NB4 (cell line): ENCODE results near the gene ARID3B.

Experiments
- DNase-seq: peaks from one replicate; pipeline ENCODE4 v3.0.0; 2010; ENCODE audit warnings: low read depth
- H3K4me3 ChIP-seq: one replicate; pipeline ENCODE4 v1.5.1; 2011; ENCODE audit warnings: mild to moderate bottlenecking, low read depth, low read length, moderate library complexity
- MYC ChIP-seq: IDR thresholded peaks from 2 replicates; pipeline ENCODE4 v1.6.1; 2011; ENCODE audit warnings: low read depth, low read length
- POLR2A ChIP-seq: IDR thresholded peaks from 2 replicates; pipeline ENCODE4 v1.6.1; 2011; ENCODE audit warnings: mild to moderate bottlenecking; ENCODE audit not compliant: insufficient read length; ENCODE audit errors: extremely low read depth
- TF ChIP-seq, protein P1 (sequence below): IDR thresholded peaks from one replicate; pipeline ENCODE4 v1.5.1; 2012; ENCODE audit warnings: low read depth, low read length
- TF ChIP-seq, protein P2 (sequence below): IDR thresholded peaks from 2 replicates; pipeline ENCODE4 v1.6.1; 2011; ENCODE audit warnings: low read depth, low read length

ARID3B gene

DNA sequence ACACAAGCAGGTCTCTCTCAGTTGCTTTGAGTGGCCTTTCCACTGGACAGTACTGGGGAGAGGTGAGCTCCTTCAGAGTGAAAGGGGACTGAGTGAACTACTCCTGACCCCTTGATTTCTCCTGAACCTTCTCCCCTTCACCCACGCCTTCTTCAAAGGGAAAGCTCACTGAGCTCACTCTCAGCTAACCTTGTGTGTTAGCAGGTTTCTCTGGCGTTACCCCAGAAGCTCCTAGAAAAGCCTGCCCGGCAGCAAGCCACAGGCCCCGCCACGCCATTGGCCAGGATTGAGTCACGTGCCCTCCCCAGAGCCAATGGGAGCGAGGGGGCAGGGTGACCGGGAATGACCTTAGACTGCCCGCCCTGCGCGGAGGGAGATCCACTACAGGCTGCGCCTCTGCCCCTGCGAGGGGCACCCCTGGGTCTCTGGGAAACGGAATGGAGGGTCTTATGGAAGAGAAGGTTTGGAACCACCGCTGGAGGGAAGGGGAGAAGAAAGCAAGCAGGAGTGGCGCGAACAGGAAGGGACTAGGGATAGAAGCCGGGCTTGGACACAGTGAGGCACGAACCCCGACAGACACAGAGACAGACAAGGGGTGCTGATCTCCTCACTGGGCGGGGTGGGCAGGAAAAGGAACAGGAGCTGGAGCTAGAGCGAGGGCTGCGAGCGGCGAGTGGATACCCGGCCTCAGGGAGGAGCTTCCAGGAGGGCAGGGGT is 57.3 kb downstream of the ARID3B start:
- H3K4me3 ChIP-seq: peak overlapping the region; percentile 76
- DNase-seq: peak; percentile 94
- TF ChIP-seq MYC (peak; percentile 31), POLR2A (peak; percentile 91)
- TF ChIP-seq, protein P1, sequence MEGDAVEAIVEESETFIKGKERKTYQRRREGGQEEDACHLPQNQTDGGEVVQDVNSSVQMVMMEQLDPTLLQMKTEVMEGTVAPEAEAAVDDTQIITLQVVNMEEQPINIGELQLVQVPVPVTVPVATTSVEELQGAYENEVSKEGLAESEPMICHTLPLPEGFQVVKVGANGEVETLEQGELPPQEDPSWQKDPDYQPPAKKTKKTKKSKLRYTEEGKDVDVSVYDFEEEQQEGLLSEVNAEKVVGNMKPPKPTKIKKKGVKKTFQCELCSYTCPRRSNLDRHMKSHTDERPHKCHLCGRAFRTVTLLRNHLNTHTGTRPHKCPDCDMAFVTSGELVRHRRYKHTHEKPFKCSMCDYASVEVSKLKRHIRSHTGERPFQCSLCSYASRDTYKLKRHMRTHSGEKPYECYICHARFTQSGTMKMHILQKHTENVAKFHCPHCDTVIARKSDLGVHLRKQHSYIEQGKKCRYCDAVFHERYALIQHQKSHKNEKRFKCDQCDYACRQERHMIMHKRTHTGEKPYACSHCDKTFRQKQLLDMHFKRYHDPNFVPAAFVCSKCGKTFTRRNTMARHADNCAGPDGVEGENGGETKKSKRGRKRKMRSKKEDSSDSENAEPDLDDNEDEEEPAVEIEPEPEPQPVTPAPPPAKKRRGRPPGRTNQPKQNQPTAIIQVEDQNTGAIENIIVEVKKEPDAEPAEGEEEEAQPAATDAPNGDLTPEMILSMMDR: no peak
- TF ChIP-seq, protein P2, sequence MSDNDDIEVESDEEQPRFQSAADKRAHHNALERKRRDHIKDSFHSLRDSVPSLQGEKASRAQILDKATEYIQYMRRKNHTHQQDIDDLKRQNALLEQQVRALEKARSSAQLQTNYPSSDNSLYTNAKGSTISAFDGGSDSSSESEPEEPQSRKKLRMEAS: peak; percentile 99

DNA sequence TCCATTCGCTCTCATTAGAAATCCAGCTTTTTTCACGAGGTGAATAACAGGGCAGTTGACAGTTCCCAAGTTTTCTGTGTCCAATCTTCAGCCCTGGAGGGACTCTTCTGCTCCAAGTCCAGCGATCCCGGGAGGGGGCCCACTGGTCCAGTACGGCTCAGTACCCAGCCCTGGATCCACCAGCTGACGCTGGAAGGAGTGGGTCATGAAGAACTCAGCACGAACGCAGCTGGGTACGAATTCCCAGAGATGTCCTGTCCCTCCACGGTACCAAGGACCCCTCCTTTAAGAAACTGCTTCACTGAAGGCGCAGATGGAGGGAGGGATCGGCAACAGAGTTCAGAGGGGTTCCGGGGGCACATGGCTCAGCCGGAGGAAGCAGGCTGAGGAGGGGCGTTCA is 58.1 kb downstream of the ARID3B start:
- H3K4me3 ChIP-seq: peak overlapping the region; percentile 76
- TF ChIP-seq, protein P2: no peak
- TF ChIP-seq POLR2A (no peak), MYC (no peak)
- TF ChIP-seq, protein P1: no peak

DNA sequence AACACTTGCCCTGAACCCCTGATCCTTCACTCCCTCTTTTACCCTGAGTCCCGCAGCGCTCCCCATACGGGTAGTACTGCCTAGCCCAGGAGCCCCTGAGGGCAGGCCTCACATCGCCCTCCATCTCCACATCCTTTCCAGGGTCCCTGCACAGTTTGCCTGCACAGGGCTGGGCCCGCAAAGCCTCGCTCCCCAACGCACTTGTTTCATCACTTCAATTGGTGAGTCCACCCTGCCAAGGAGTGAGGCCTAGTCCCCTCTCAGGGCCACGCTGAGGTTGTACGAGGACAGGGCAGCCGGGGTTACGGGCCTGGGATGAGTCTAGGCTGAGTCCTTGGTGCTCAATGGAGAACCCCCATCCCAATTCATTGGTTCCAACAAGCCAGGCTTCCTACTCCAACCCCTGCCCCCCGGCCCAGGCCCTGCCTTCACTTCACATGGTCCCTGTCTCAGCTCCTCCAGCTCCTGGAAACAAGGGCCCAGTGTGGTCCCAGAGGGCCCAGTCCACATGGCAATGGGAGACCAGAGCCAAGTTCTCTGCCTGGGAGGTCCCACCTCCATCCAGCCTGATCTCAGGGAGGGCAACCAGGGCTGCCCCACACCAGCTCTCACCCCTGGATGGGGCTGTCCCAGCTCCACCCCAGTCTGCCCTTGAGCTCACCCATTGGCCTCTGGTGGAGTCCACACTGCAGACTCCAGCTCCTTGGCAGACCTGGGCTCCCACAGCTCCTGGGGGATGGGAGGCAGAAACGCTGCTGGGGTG is 62.2 kb downstream of the ARID3B start:
- no peak overlapping the region for H3K4me3 ChIP-seq
- TF ChIP-seq POLR2A: no peak
- TF ChIP-seq, protein P1: no peak
- no peak for TF ChIP-seq MYC
- TF ChIP-seq, protein P2: no peak
- DNase-seq: no peak

More for the DNA sequence above, 58.1 kb downstream of the ARID3B start:
- no peak for DNase-seq

DNA sequence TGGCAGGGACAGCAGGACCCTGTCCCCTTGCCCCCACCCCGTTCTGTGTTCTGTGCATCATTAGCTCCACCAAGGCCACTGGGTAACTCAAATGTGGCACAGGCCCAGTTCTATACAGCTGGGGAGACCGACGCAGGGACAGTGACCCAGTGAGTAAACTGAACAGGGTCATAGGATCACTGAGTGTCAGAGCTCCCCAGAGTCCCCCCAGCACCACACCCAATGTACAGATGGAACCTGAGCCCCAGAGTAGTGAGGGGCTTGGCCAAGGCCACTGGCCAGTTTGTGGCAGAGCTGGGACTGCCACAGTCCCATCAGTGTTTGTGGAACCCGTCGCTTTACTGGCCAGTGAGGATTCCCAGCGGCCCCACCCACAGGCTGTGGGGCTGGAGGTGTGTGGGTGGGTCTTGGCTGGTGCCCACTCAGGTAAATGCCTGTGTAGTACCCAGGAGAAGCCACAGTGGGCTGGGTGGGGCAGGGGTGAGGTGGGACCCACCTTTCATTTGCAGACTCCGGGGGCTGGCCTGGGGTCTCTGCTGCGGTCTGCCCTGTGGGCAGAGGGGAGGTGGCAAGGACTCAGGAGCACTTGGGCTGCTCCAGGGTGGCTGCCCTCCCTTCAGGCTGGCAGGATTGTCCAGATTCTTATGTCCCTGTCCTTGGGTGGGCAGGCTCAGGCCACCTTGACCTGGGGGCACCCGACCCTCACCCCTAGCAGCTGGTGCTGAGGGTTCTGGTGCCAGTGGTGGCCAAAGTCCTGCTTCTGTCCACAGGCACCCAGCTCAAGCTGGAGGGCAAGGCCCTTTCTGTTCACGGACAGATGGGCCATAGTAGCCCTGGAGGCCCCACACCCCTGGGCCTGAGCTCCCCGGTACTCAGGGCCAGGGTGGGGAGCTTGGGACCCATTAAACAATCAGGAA is 63.0 kb downstream of the ARID3B start:
- H3K4me3 ChIP-seq: no peak overlapping the region
- DNase-seq: no peak
- TF ChIP-seq, protein P2: no peak
- TF ChIP-seq, protein P1: no peak
- TF ChIP-seq POLR2A (no peak), MYC (no peak)

DNA sequence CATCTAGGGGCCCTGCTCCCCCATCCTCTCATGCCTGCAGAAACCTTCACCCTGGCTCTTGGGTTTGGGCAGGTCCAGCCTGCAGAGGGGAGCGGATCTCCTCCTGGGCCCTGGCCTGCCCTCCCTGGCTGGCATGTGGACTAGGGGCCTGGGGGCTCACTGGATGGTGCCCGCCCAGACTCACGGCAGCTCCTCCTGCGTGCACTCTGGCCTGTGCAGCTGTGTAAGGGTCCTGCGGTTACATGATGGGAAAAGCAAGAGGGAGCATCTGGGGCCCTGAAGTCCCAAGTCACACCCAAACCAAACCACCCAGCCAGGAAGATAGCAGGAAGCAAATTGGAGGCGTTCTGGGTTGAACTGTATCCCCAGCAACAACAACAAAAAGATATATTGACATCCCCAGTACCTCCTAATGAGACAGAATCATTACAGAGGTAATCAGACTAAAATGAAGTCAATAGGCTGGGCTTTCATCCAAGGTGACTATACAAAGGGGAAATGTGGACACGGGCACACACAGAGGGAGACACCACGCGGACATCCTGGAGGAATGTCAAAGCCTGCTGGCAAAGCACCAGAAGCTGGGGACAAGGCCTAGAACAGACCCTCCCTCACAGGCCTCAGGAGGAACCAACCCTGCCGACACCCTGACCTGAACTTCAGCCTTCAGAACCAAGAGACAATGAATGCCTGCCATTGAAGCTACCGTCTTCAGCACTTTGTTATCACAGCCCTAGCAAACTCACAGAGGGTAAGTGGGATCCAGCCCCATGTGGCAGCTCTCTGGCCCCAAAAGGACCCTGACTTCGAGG is 64.2 kb downstream of the ARID3B start:
- TF ChIP-seq, protein P2: no peak
- no peak for TF ChIP-seq MYC
- no peak for TF ChIP-seq POLR2A
- TF ChIP-seq, protein P1: no peak
- H3K4me3 ChIP-seq: no peak overlapping the region
- DNase-seq: no peak
